Spleen (tissue), 7 donors: ENCODE data around the gene C2CD2L.

Source experiments
- CTCF ChIP-seq, 11 experiments: fragments of 200-600 bp in 7 of 11; fragments of 450-650 bp in 4 of 11; sonication (generic) in 4 of 11; IDR thresholded peaks in 8 of 11; conservative IDR thresholded peaks in 3 of 11; 1 replicate in 7 of 11; 2 replicates in 4 of 11; pipeline versions ENCODE4 v1.4.0 to v1.8.0; 2016 to 2021; ENCODE audit warnings: antibody characterized with exemption in 11 of 11, inconsistent platforms in 4 of 11, mild to moderate bottlenecking in 1 of 11
- POLR2A ChIP-seq, 3 donors: fragments of 450-650 bp; IDR thresholded peaks; one replicate each; pipeline ENCODE4 v1.5.1; 2017; ENCODE audit warnings: antibody characterized with exemption in 3 of 3, mild to moderate bottlenecking in 1 of 3
- donor health status: DM: no; HTN: no; CAD: no; lungs with moderate emphysema.
- donor health status: DM: no; HTN: no; CAD: no.
- donor health status: DM: no; HTN: no; CAD: no.

- no peak for TF ChIP-seq CTCF (IDR thresholded peaks at IDR 0.05 in 8 of 11, conservative IDR thresholded peaks at IDR 0.05 in 3 of 11)
- no peak for TF ChIP-seq POLR2A (IDR thresholded peaks at IDR 0.05)
Measured at GRCh38 chr11:119091178-119091577, 16.0 kb upstream of the C2CD2L start.
